Parathyroid adenoma (tissue), 2 donors: ENCODE results near the gene SYT12.
A peak's percentile ranks its signal among the peaks of the same experiment; 100 is the strongest.

Experiments
- H2AFZ ChIP-seq: fragments of 300-600 bp; sonication (generic); one replicate; pipeline ENCODE4 v1.7.0; 2017; ENCODE audit warnings: antibody characterized with exemption, mild to moderate bottlenecking
- H3K27ac ChIP-seq: fragments of 300-600 bp; sonication (generic); one replicate; pipeline ENCODE4 v1.7.0; 2017
- H3K27me3 ChIP-seq: fragments of 300-600 bp; sonication (generic); one replicate; pipeline ENCODE4 v1.7.0; 2017; ENCODE audit warnings: low read length; ENCODE audit not compliant: control insufficient read depth, insufficient read depth
- H3K36me3 ChIP-seq: fragments of 300-600 bp; sonication (generic); one replicate; pipeline ENCODE4 v1.7.0; 2017; ENCODE audit warnings: low read length; ENCODE audit not compliant: control insufficient read depth, insufficient read depth
- H3K4me1 ChIP-seq: fragments of 300-600 bp; sonication (generic); one replicate; pipeline ENCODE4 v1.7.0; 2017; ENCODE audit warnings: control low read depth
- H3K4me2 ChIP-seq: fragments of 300-600 bp; sonication (generic); one replicate; pipeline ENCODE4 v1.7.0; 2017; ENCODE audit warnings: low read length
- H3K4me3 ChIP-seq: fragments of 300-600 bp; sonication (generic); one replicate; pipeline ENCODE4 v1.7.0; 2017; ENCODE audit warnings: low read depth, low read length
- H3K79me2 ChIP-seq: fragments of 300-600 bp; sonication (generic); one replicate; pipeline ENCODE4 v1.7.0; 2017; ENCODE audit warnings: control low read depth
- H3K9ac ChIP-seq: fragments of 300-600 bp; sonication (generic); one replicate; pipeline ENCODE4 v1.7.0; 2017; ENCODE audit warnings: mild to moderate bottlenecking
- H3K9me3 ChIP-seq: fragments of 300-600 bp; sonication (generic); one replicate; pipeline ENCODE4 v1.7.0; 2017; ENCODE audit warnings: low read length; ENCODE audit not compliant: control insufficient read depth
- TF ChIP-seq, protein P1 (sequence below): fragments of 300-600 bp; sonication (generic); IDR thresholded peaks from one replicate; pipeline ENCODE4 v1.7.0; 2017; ENCODE audit warnings: antibody characterized with exemption, mild to moderate bottlenecking
- donor health status: primary hyperparathyroidism.

Gene SYT12

DNA sequence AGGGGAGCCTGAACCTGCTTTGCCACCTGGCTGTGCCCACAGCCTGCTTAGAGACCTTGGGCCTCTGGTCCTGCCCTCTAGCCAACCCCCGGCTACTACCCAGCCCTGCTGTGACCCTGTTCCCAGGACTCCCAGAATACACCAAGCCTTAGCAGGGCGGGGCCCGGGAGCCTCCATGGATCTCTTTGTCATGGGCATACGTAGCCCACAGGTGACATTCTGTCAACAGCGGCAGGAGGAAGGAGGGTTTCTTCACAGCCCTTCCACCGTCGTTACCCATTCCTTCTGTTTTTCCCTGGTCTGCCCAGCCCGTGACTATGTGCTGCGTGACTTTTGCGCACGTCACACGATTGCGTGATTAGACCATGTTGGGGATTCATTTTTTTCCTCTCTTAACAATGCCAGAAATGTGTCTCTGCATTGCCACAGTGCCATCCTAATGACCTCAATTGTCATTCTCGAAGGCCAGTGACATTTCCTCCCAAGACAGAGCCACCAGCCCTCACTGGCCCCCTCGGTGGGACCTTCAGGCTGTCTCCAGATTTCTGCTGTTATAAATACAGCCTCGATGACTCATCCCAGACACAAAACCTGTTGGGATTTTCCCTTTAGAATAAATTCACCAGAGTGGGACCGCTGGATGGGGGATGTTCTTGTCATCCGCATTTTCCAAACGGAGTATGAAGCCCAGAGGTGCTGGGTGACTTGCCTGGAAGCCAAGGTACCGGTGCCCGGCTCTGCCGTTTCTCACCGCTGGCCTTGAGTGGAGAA is 9.0 kb downstream of the SYT12 start:
- peaks cover 6% of the 10 kb centered on the region for H3K79me2 ChIP-seq
- H2AFZ ChIP-seq = no peak overlapping the region
- H3K4me2 ChIP-seq = no peak overlapping the region
- no peaks in the 10 kb centered on the region for H3K36me3 ChIP-seq
- TF ChIP-seq, protein P1, sequence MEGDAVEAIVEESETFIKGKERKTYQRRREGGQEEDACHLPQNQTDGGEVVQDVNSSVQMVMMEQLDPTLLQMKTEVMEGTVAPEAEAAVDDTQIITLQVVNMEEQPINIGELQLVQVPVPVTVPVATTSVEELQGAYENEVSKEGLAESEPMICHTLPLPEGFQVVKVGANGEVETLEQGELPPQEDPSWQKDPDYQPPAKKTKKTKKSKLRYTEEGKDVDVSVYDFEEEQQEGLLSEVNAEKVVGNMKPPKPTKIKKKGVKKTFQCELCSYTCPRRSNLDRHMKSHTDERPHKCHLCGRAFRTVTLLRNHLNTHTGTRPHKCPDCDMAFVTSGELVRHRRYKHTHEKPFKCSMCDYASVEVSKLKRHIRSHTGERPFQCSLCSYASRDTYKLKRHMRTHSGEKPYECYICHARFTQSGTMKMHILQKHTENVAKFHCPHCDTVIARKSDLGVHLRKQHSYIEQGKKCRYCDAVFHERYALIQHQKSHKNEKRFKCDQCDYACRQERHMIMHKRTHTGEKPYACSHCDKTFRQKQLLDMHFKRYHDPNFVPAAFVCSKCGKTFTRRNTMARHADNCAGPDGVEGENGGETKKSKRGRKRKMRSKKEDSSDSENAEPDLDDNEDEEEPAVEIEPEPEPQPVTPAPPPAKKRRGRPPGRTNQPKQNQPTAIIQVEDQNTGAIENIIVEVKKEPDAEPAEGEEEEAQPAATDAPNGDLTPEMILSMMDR = no peak
- H3K9me3 ChIP-seq = no peaks in the 10 kb centered on the region
- no peak overlapping the region for H3K9ac ChIP-seq
- H3K27me3 ChIP-seq = no peaks in the 10 kb centered on the region
- H3K27ac ChIP-seq = peak overlapping the region; percentile 96
- H3K4me1 ChIP-seq = peaks cover 52% of the 10 kb centered on the region
- H3K4me3 ChIP-seq = no peak overlapping the region

DNA sequence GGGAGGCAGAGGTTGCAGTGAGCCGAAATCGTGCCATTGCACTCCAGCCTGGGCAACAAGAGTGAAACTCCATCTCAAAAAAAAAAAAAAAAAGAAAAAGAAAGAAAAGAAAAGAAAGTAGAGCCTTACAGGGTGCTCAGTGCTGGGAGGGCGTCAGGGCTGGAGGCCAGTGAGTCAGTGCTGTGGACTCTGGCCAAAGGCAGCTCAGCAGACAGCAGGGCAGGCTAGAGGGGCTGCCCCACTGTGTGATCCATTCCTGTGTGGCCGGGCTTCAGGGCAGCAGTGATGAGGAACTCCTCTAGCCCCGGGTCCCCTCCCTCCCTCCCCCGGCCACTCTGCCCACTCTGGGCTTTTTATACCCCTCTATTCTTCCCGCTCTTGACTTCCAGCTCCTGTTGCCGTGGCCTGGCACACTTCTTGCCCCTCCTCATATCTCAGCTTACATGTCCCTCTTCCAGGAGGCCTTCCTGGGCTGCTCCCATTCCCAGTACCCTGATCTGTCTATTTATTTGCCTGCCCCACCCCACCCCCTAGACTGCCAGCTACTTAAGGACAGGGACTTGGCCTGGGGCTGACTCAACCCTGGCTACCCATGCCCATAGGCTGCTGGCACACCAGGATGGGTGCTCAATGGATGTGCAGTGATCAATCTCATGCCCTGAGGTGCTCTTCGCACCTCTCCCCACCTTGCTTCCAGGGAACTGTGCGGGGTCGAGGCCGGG is 10.1 kb downstream of the SYT12 start:
- H3K79me2 ChIP-seq = peaks cover 6% of the 10 kb centered on the region
- no peaks in the 10 kb centered on the region for H3K36me3 ChIP-seq
- no peak overlapping the region for H3K9ac ChIP-seq
- no peaks in the 10 kb centered on the region for H3K27me3 ChIP-seq
- TF ChIP-seq, protein P1 = no peak
- H3K9me3 ChIP-seq = no peaks in the 10 kb centered on the region
- H3K27ac ChIP-seq = peak overlapping the region; percentile 29
- no peak overlapping the region for H3K4me2 ChIP-seq
- H2AFZ ChIP-seq = no peak overlapping the region
- H3K4me3 ChIP-seq = no peak overlapping the region
- peaks cover 48% of the 10 kb centered on the region for H3K4me1 ChIP-seq

DNA sequence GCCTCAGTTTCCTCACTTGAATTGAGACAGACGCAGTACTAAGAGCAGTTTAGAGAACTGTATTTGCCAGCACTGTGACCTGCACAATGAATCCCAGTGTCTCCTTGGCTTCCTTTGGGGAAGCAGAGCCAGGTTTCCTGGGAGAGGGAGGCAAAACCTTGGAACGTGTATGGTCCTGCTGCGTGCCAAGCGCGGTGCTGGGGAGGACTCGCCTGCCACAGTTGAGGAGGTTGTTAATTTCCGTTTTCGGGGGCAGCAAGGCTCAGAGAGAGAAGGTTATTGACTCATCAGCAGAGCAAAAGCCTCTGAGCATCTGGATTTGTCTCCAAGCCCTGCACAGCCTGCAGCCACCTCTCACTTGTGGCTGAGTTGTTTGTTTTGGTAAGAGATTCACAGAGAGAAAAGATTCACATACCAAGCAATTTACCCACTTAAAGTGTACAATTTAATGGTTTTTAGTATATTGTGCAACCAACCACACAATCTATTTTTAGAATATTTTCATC is 10.8 kb downstream of the SYT12 start:
- peaks cover 43% of the 10 kb centered on the region for H3K4me1 ChIP-seq
- H3K9ac ChIP-seq = no peak overlapping the region
- no peaks in the 10 kb centered on the region for H3K27me3 ChIP-seq
- no peaks in the 10 kb centered on the region for H3K36me3 ChIP-seq
- H3K4me3 ChIP-seq = no peak overlapping the region
- H3K9me3 ChIP-seq = no peaks in the 10 kb centered on the region
- no peak overlapping the region for H2AFZ ChIP-seq
- peaks cover 6% of the 10 kb centered on the region for H3K79me2 ChIP-seq
- peak overlapping the region; percentile 29 for H3K27ac ChIP-seq
- H3K4me2 ChIP-seq = no peak overlapping the region
- TF ChIP-seq, protein P1 = no peak

DNA sequence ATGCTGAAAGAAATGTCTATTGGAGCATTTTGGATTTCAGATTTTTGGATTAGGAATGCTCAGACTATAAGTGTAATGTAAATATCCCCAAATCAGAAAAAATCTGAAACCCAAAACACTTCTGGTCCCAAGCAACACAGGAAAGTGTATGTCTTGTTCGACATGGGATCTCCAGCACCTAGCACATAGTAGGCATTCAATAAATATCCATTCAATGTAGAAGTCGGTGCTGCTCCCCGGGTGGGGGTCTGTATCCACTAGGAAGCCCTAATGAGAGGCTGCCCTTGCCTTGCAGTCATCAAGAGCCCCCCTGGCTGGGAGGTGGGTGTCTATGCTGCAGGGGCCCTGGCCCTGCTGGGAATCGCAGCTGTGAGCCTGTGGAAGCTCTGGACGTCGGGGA is 11.4 kb downstream of the SYT12 start:
- Histone ChIP-seq H3K36me3 (no peaks in the 10 kb centered on the region), H3K27me3 (no peaks in the 10 kb centered on the region), H3K4me3 (no peak overlapping the region), H2AFZ (no peak overlapping the region), H3K4me2 (no peak overlapping the region), H3K4me1 (peaks cover 37% of the 10 kb centered on the region), H3K9ac (no peak overlapping the region), H3K9me3 (no peaks in the 10 kb centered on the region), H3K79me2 (peaks cover 6% of the 10 kb centered on the region), H3K27ac (no peak overlapping the region)
- TF ChIP-seq, protein P1 = no peak
